Kidney (tissue), 14 donors: ENCODE data around the gene THBS3. TPM values are rescaled to one million over a fixed set of nuclear protein-coding genes. Genes with fewer than 3 reads are reported as not detected.
"Not testable (repeated sequence)": the region's sequence is repeated elsewhere in the genome, so short reads cannot be mapped to it uniquely, and the experiment has no call there.

Source experiments
- DNase-seq, 5 donors: peaks; one replicate each; pipeline ENCODE4 v3.0.0-alpha.2; 2013 to 2020
- FAIRE-seq: peaks from 2 replicates; lab custom pipeline; 2012; peaks lifted over from hg19 to GRCh38; lab: Jason Lieb, UNC
- H3K27ac ChIP-seq, 2 donors: one replicate each; pipeline ENCODE4 v1.7.0; 2013; ENCODE audit warnings: low read depth in 2 of 2, low read length in 2 of 2, inconsistent platforms in 1 of 2
- H3K27me3 ChIP-seq: one replicate; pipeline ENCODE4 v1.7.1; 2013; ENCODE audit warnings: low read length, inconsistent platforms; ENCODE audit not compliant: control insufficient read depth, insufficient read depth
- H3K36me3 ChIP-seq, 3 donors: one replicate each; pipeline versions ENCODE4 v1.7.0 to v1.7.1; 2013; ENCODE audit warnings: low read length in 3 of 3, control low read depth in 1 of 3, inconsistent platforms in 1 of 3; ENCODE audit not compliant: insufficient read depth in 3 of 3, control insufficient read depth in 2 of 3
- H3K4me1 ChIP-seq, 3 donors: one replicate each; pipeline versions ENCODE4 v1.7.0 to v1.7.1; 2013; ENCODE audit warnings: low read length in 3 of 3, inconsistent platforms in 1 of 3, low read depth in 1 of 3; ENCODE audit not compliant: control insufficient read depth in 2 of 3, insufficient read depth in 2 of 3
- H3K4me3 ChIP-seq, 3 donors: one replicate each; pipeline versions ENCODE4 v1.7.0 to v1.8.1; 2013; ENCODE audit warnings: low read length in 3 of 3, control low read depth in 1 of 3, inconsistent platforms in 1 of 3
- H3K9ac ChIP-seq, 3 donors: one replicate each; pipeline versions ENCODE4 v1.7.0 to v1.7.1; 2013; ENCODE audit warnings: low read length in 3 of 3, control low read depth in 1 of 3, inconsistent platforms in 1 of 3
- H3K9me3 ChIP-seq, 3 donors: one replicate each; pipeline versions ENCODE4 v1.7.0 to v1.7.1; 2013; ENCODE audit warnings: low read length in 3 of 3, control low read depth in 1 of 3, inconsistent platforms in 1 of 3; ENCODE audit not compliant: control insufficient read depth in 2 of 3, insufficient read depth in 1 of 3
- intact Hi-C: fragments of 100-400 bp; cut with DNase I; formaldehyde crosslinking; loops from one replicate; pipeline ENCODE4 v1.11.1; 2022
- polyA plus RNA-seq: library from polyadenylated mRNA; stranded (reverse); fragments of 350-450 nt; fragmentation: Illumina TruSeq; extraction: RNeasy Lipid Tissue Mini Kit (QIAGEN cat#74804); gene quantifications from one replicate; pipeline ENCODE4 v1.2.3, GENCODE V29; 2014; ENCODE audit warnings: low read depth, low replicate concordance; ENCODE audit not compliant: insufficient read depth
- total RNA-seq: library from RNA; stranded (reverse); fragmentation: NEBNext Ultra II Directional; extraction: Animal tissue kit (Norgen Biotek cat#: 25700); gene quantifications from one replicate; pipeline ENCODE4 v1.2.1, GENCODE V29; 2021
- TF ChIP-seq, protein P1 (sequence below): IDR thresholded peaks from 3 replicates; pipeline ENCODE4 v1.5.1; 2012; ENCODE audit warnings: mild to moderate bottlenecking, moderate library complexity, borderline replicate concordance; ENCODE audit not compliant: insufficient read depth; ENCODE audit errors: extremely low read depth
- donor health status: control.
- donor health status: control.
- donor health status: control.
- donor health status: control.
- donor health status: control.
- donor health status: DM: yes; HTN: yes; CAD: no.
- donor health status: Normal renal cell carcinoma (clear cell type).

THBS3 gene
- total and polyA plus RNA-seq, 2 donors from 2014 or later, result 21.4 to 33.0 TPM

DNA sequence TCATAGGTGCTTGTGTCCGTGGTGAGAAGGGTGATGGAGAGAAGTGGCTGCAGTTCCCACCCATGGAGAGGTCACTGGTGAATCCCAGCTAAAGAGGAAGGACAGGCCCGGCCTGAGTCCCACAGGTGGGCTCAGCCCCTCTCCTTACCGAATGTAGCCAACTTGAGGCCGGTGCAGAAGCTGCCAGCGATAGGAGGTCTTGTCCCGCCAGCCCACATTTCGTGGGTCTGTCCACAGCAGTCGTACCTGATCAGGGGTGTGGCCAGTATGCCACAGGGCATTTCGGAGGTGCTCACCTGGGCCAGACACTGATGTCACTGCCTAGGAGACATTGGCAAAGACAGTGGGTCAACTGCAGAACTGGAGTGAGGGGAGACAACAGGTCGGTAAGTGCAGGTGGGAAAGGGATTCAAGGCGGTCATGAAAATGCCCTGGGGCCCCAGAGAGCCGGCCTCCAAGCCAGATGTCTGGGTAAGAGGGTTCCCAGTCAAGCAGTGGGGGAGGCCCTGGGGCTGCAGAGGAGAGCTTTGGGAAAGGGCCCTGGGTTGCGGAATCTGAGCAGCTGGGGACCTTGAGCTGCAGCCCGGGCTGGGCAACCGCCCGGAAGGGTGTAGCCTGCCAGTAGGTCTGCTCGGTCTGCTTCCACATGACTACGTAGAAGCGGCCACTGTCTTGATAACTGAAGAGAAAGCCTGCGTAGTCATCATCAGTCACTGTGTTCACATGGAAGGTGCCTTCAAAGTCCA, 10.6 kb downstream of the THBS3 start:
- Histone ChIP-seq H3K4me1 (peaks cover 0 to 7% (median 0%) of the 10 kb centered on the region in 3 donors), H3K27me3 (no peaks in the 10 kb centered on the region), H3K27ac (no peak overlapping the region), H3K9me3 (no peaks in the 10 kb centered on the region), H3K9ac (no peak overlapping the region), H3K36me3 (no peaks in the 10 kb centered on the region), H3K4me3 (no peak overlapping the region)
- no peak for FAIRE-seq
- intact Hi-C loops, result no loop called here
- TF ChIP-seq, protein P1, sequence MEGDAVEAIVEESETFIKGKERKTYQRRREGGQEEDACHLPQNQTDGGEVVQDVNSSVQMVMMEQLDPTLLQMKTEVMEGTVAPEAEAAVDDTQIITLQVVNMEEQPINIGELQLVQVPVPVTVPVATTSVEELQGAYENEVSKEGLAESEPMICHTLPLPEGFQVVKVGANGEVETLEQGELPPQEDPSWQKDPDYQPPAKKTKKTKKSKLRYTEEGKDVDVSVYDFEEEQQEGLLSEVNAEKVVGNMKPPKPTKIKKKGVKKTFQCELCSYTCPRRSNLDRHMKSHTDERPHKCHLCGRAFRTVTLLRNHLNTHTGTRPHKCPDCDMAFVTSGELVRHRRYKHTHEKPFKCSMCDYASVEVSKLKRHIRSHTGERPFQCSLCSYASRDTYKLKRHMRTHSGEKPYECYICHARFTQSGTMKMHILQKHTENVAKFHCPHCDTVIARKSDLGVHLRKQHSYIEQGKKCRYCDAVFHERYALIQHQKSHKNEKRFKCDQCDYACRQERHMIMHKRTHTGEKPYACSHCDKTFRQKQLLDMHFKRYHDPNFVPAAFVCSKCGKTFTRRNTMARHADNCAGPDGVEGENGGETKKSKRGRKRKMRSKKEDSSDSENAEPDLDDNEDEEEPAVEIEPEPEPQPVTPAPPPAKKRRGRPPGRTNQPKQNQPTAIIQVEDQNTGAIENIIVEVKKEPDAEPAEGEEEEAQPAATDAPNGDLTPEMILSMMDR, result no peak
- peak in 1 of 5 donors; percentile 64 for DNase-seq

DNA sequence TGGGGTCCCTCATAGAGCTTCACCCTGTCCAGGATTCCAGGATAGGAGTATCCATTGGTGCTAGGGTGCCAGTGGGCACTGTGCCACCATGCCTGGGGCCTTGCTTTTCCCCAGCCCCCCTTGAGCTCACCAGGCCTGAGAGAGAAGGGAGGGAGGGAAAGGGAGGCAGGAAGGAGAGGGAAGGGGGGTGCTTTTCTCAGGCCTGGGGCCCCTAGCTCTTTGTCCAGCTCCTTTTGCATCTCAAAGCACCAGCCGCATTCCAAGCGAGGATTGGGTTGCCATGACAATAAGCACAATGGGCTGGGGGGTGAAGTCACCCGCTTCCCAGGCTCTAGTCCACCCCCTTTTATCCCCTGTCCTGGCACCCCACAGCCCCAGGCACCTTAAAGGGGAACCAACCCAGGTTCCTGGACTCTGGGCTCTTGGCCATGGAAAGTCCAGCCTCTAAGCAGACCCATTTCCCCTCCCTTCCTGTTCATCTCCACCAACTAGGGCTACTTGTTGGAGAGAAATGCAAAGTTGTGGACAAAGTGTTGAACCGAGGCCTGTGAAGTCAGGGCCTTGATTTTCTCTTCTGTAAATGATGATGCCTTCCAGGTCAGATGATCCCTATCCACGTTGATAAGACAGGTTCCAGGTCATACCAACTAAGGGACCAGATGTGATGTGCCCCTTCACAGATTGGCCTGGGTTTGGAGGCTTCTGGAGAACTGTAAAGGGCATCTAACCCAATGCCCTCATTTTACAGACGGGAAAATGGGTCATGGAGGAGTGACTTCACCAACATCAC, 11.4 kb downstream of the THBS3 start:
- Histone ChIP-seq H3K36me3 (no peaks in the 10 kb centered on the region), H3K9me3 (no peaks in the 10 kb centered on the region), H3K9ac (no peak overlapping the region), H3K4me1 (peaks cover 0 to 7% (median 0%) of the 10 kb centered on the region in 3 donors), H3K27ac (no peak overlapping the region), H3K4me3 (no peak overlapping the region), H3K27me3 (no peaks in the 10 kb centered on the region)
- TF ChIP-seq, protein P1, result no peak
- FAIRE-seq (no peak), DNase-seq (peak in 1 of 5 donors; percentile 72)
- intact Hi-C loops, result no loop called here

DNA sequence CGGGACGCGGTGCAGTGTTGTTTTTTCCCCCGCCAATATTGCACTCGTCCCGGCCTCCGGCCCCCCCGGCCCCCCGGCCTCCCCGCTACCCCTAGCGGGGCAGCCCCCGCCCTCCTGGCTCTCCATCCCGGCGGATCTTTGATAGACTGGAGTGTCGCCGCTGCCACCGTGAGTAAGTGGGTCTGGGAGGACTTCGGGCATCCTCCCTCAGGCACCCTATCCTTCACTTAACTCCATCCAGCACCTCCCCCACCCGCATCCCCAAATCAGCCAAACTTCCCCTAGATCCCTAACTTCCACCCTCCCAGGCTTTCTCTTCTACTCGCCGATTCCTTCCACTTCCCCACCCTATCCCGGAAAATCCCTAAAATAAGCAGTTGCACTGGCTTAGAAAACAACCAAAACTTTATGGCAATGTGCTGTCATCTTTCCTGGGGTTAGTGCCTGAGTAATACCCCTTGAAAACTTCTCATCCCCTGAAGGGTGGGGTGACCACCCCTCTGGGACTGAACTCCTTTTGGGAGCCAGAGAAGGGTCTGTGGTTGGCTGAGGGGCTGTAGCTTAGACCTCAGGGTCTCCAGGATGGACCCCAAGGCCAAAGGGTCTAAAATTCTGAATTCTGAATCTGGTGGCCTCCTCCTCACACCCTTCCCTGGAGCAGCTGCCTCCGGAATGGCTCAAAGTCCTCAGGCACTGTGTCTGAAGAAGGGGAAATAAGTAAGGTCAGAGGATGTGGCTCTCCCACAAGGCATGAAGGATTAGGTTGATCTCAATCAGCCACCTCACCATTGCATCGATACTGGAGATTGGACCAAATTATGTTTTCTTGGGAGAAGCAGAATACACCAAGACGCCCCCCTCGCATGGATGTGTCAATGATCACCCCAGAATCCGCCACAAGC, 12.2 kb downstream of the THBS3 start:
- Histone ChIP-seq H3K9ac (no peak overlapping the region), H3K36me3 (no peaks in the 10 kb centered on the region), H3K4me3 (peak overlapping the region in 2 of 3 donors; percentile 39 to 40), H3K27me3 (no peaks in the 10 kb centered on the region), H3K4me1 (peaks cover 0 to 7% (median 0%) of the 10 kb centered on the region in 3 donors), H3K9me3 (no peaks in the 10 kb centered on the region), H3K27ac (peak overlapping the region in 1 of 2 donors; percentile 36)
- DNase-seq (peak in 1 of 5 donors; percentile 30), FAIRE-seq (no peak)
- TF ChIP-seq, protein P1, result no peak
- intact Hi-C loops, result no loop called here

DNA sequence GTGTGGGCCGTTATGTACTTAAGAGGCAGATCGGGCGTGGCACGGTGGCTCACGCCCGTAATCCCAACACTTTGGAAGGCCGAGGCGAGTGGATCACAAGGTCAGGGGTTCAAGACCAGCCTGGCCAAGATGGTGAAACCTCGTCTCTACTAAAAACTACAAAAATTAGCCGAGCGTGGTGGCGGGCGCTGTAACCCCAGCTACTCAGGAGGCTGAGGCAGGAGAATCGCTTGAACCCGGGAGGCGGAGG, 13.8 kb downstream of the THBS3 start:
- intact Hi-C loops, DNase-seq, FAIRE-seq, H3K36me3 ChIP-seq, H3K9me3 ChIP-seq, H3K27me3 ChIP-seq, H3K4me1 ChIP-seq: not testable (repeated sequence)
- peak overlapping the region; percentile 42 to 66 (median 66) for H3K4me3 ChIP-seq
- H3K9ac ChIP-seq, result peak overlapping the region in 1 of 3 donors; percentile 88
- peak overlapping the region; percentile 92 to 95 for H3K27ac ChIP-seq
